H1 (cell line): ENCODE results near the gene APOBR. TPM values are rescaled to one million over a fixed set of nuclear protein-coding genes. Genes with fewer than 3 reads are reported as not detected.

Experiments used
- CTCF ChIA-PET: fragments of 300-600 bp; sonication (Branson Sonifier 250); formaldehyde crosslinking; loops from one replicate; lab custom pipeline; 2021; ENCODE audit not compliant: partially characterized antibody; lab: Charles Lee
- POLR2A ChIA-PET: fragments of 300-600 bp; sonication (Branson Sonifier 250); formaldehyde crosslinking; loops from one replicate; lab custom pipeline; 2021; ENCODE audit warnings: inconsistent platforms; ENCODE audit not compliant: partially characterized antibody; lab: Charles Lee
- DNase-seq, 2 experiments: peaks; one replicate each; pipeline versions ENCODE4 v3.0.0 to v3.0.0-alpha.2; 2010 to 2022; ENCODE audit warnings: low spot score in 2 of 2, low read depth in 1 of 2, mixed read lengths in 1 of 2
- FAIRE-seq: peaks from 2 replicates; lab custom pipeline; 2011; peaks lifted over from hg19 to GRCh38; lab: Jason Lieb, UNC
- H2AFZ ChIP-seq: 2 replicates; pipeline ENCODE4 v1.8.1; 2012; ENCODE audit warnings: low read length, inconsistent platforms
- H2AK5ac ChIP-seq: 2 replicates; pipeline ENCODE4 v1.6.1; 2013; ENCODE audit warnings: low read depth, low read length
- H2BK120ac ChIP-seq: replicated peaks from 2 replicates; pipeline ENCODE3; 2013; ENCODE audit warnings: low read depth, low read length, inconsistent platforms
- H2BK12ac ChIP-seq: 2 replicates; pipeline ENCODE4 v1.6.1; 2013; ENCODE audit warnings: low read depth, low read length
- H2BK15ac ChIP-seq: 2 replicates; pipeline ENCODE4 v1.6.1; 2013; ENCODE audit warnings: low read length
- H2BK20ac ChIP-seq: 2 replicates; pipeline ENCODE4 v1.6.1; 2013; ENCODE audit warnings: low read length
- H2BK5ac ChIP-seq: 2 replicates; pipeline ENCODE4 v1.6.1; 2013; ENCODE audit warnings: low read depth, low read length
- H3K14ac ChIP-seq: 2 replicates; pipeline ENCODE4 v1.6.1; 2013; ENCODE audit warnings: inconsistent platforms; ENCODE audit not compliant: insufficient read length
- H3K18ac ChIP-seq: 2 replicates; pipeline ENCODE4 v1.6.1; 2013; ENCODE audit warnings: low read length; ENCODE audit errors: extremely low read depth
- H3K23ac ChIP-seq: 2 replicates; pipeline ENCODE4 v1.6.1; 2013; ENCODE audit warnings: inconsistent platforms; ENCODE audit not compliant: insufficient read length
- H3K23me2 ChIP-seq: 2 replicates; pipeline ENCODE4 v1.6.1; 2013; ENCODE audit warnings: low read depth, low read length
- H3K27ac ChIP-seq: 2 replicates; pipeline ENCODE4 v1.6.1; 2011; ENCODE audit warnings: low read depth, low read length, inconsistent platforms
- H3K27me3 ChIP-seq, 4 experiments: replicated peaks in 1 of 4; 1 replicate in 1 of 4; 2 replicates in 3 of 4; pipeline versions ENCODE4 v1.6.1 to v1.8.1; 2011 to 2013; ENCODE audit warnings: low read length in 3 of 4, mild to moderate bottlenecking in 3 of 4, inconsistent platforms in 2 of 4, mixed read lengths in 2 of 4, moderate library complexity in 1 of 4; ENCODE audit not compliant: control insufficient read depth in 3 of 4, insufficient read depth in 3 of 4; ENCODE audit errors: extremely low read depth in 1 of 4
- H3K36me3 ChIP-seq, 4 experiments: 2 replicates each; pipeline versions ENCODE4 v1.6.1 to v1.8.1; 2011 to 2013; ENCODE audit warnings: mild to moderate bottlenecking in 4 of 4, low read length in 3 of 4, moderate library complexity in 2 of 4, control low read depth in 1 of 4, inconsistent platforms in 1 of 4; ENCODE audit not compliant: insufficient read depth in 4 of 4, control insufficient read depth in 2 of 4
- H3K4ac ChIP-seq: replicated peaks from 2 replicates; pipeline ENCODE3; 2013; ENCODE audit warnings: low read length, low read depth, mixed read lengths, inconsistent platforms; ENCODE audit not compliant: insufficient read length
- H3K4me1 ChIP-seq, 4 experiments: replicated peaks in 1 of 4; 1 replicate in 1 of 4; 2 replicates in 3 of 4; pipeline versions ENCODE4 v1.6.1 to v1.8.1; 2011 to 2013; ENCODE audit warnings: low read length in 3 of 4, inconsistent platforms in 2 of 4, mixed read lengths in 1 of 4; ENCODE audit not compliant: insufficient read depth in 4 of 4, control insufficient read depth in 3 of 4
- H3K4me2 ChIP-seq, 2 experiments: 2 replicates each; pipeline versions ENCODE4 v1.6.1 to v1.8.1; 2011 to 2013; ENCODE audit warnings: low read depth in 2 of 2, low read length in 2 of 2, control low read depth in 1 of 2, inconsistent platforms in 1 of 2, mild to moderate bottlenecking in 1 of 2; ENCODE audit not compliant: insufficient read depth in 1 of 2
- H3K4me3 ChIP-seq, 4 experiments: fragments of 200-600, 300-600 bp in 1 of 4; sonication (generic), shearing (Covaris generic), sonication (Bioruptor Twin) in 1 of 4; 2 replicates each; pipeline versions ENCODE4 v1.5.1 to v1.8.1; 2011 to 2016; ENCODE audit warnings: low read length in 4 of 4, low read depth in 3 of 4, control low read depth in 2 of 4, inconsistent platforms in 2 of 4, mild to moderate bottlenecking in 2 of 4, mixed read lengths in 1 of 4, moderate library complexity in 1 of 4; ENCODE audit not compliant: insufficient read depth in 2 of 4; ENCODE audit errors: extremely low read depth in 1 of 4
- H3K56ac ChIP-seq: replicated peaks from 2 replicates; pipeline ENCODE3; 2013; ENCODE audit warnings: low read depth, mild to moderate bottlenecking, mixed read lengths, low read length, inconsistent platforms; ENCODE audit not compliant: insufficient read length
- H3K79me1 ChIP-seq: 2 replicates; pipeline ENCODE4 v1.6.1; 2013; ENCODE audit warnings: low read depth, low read length, control low read depth
- H3K79me2 ChIP-seq, 2 experiments: 2 replicates each; pipeline versions ENCODE4 v1.6.1 to v1.8.1; 2012 to 2013; ENCODE audit warnings: low read length in 2 of 2, mild to moderate bottlenecking in 2 of 2, inconsistent platforms in 1 of 2; ENCODE audit not compliant: insufficient read depth in 2 of 2, control insufficient read depth in 1 of 2
- H3K9ac ChIP-seq, 4 experiments: replicated peaks in 1 of 4; 1 replicate in 1 of 4; 2 replicates in 3 of 4; pipeline versions ENCODE4 v1.6.1 to v1.8.1; 2011 to 2013; ENCODE audit warnings: low read depth in 3 of 4, low read length in 3 of 4, control low read depth in 2 of 4, mild to moderate bottlenecking in 2 of 4, moderate library complexity in 2 of 4, inconsistent platforms in 1 of 4; ENCODE audit errors: extremely low read depth in 1 of 4
- H3K9me3 ChIP-seq, 2 experiments: 2 replicates each; pipeline versions ENCODE4 v1.6.1 to v1.8.1; 2012 to 2013; ENCODE audit warnings: mild to moderate bottlenecking in 2 of 2, moderate library complexity in 2 of 2, control low read depth in 1 of 2, inconsistent platforms in 1 of 2, low read depth in 1 of 2, low read length in 1 of 2, mixed read lengths in 1 of 2; ENCODE audit not compliant: insufficient read depth in 2 of 2
- H4K20me1 ChIP-seq, 2 experiments: replicated peaks in 1 of 2; 2 replicates each; pipeline versions ENCODE3 to v1.8.1; 2011 to 2013; ENCODE audit warnings: inconsistent platforms in 2 of 2, low read length in 2 of 2, mild to moderate bottlenecking in 1 of 2; ENCODE audit not compliant: insufficient read depth in 2 of 2, control insufficient read depth in 1 of 2
- H4K5ac ChIP-seq: 2 replicates; pipeline ENCODE4 v1.6.1; 2013; ENCODE audit warnings: low read length, low read depth, mixed read lengths, inconsistent platforms; ENCODE audit not compliant: insufficient read length
- H4K8ac ChIP-seq: 2 replicates; pipeline ENCODE4 v1.8.0; 2013; ENCODE audit warnings: mild to moderate bottlenecking, moderate library complexity, low read length, inconsistent platforms; ENCODE audit not compliant: insufficient read depth; ENCODE audit errors: extremely low read depth
- H4K91ac ChIP-seq: replicated peaks from 2 replicates; pipeline ENCODE3; 2013; ENCODE audit warnings: low read length, mixed read lengths, inconsistent platforms; ENCODE audit not compliant: insufficient read length
- BACH1 ChIP-seq: IDR thresholded peaks from 2 replicates; pipeline ENCODE4 v1.6.1; 2012; ENCODE audit warnings: low read length, improper control_type of control experiment
- CBX5 ChIP-seq: fragments of 300-800, 300-1000 bp; sonication (generic); IDR thresholded peaks from 2 replicates; pipeline ENCODE4 v1.7.1; 2016; ENCODE audit warnings: antibody characterized with exemption, low read length, low read depth
- CTBP2 ChIP-seq: IDR thresholded peaks from 2 replicates; pipeline ENCODE4 v1.7.0; 2011; ENCODE audit warnings: borderline replicate concordance, mild to moderate bottlenecking, moderate library complexity, mixed read lengths, low read length; ENCODE audit not compliant: insufficient read depth, insufficient read length
- MAFK ChIP-seq: IDR thresholded peaks from 2 replicates; pipeline ENCODE4 v1.6.1; 2012; ENCODE audit warnings: low read depth, mild to moderate bottlenecking, improper control_type of control experiment, low read length
- POLR2A ChIP-seq, 2 experiments: IDR thresholded peaks; 1 replicate in 1 of 2; 2 replicates in 1 of 2; pipeline ENCODE4 v1.6.1; 2011; ENCODE audit warnings: low read depth in 2 of 2, low read length in 2 of 2, mild to moderate bottlenecking in 2 of 2; ENCODE audit errors: control extremely low read depth in 1 of 2
- POLR2AphosphoS5 ChIP-seq: IDR thresholded peaks from 2 replicates; pipeline ENCODE4 v1.6.1; 2011; ENCODE audit warnings: low read depth, low read length
- SIRT6 ChIP-seq: IDR thresholded peaks from one replicate; pipeline ENCODE4 v1.7.1; 2012; ENCODE audit warnings: low read length, inconsistent platforms
- SP1 ChIP-seq: IDR thresholded peaks from 2 replicates; pipeline ENCODE4 v1.6.1; 2011; ENCODE audit warnings: low read depth, low read length
- SRF ChIP-seq: IDR thresholded peaks from 2 replicates; pipeline ENCODE4 v1.6.1; 2011; ENCODE audit warnings: mild to moderate bottlenecking, low read depth, low read length, moderate library complexity
- TAF7 ChIP-seq: optimal IDR thresholded peaks from 2 replicates; pipeline ENCODE3; 2011; ENCODE audit warnings: low read depth, mild to moderate bottlenecking, inconsistent platforms, low read length, moderate library complexity, borderline replicate concordance
- WGBS, 2 experiments: shearing (Covaris generic) in 1 of 2; methylation state at CpG; one replicate each; pipeline versions ENCODE4 v1.1.6 to v1.1.7; 2013 to 2015; ENCODE audit warnings: low lambda C conversion rate in 2 of 2, mixed read lengths in 2 of 2, inconsistent platforms in 1 of 2, low coverage in 1 of 2, missing lambda C conversion rate in 1 of 2; ENCODE audit not compliant: insufficient replicate concordance in 2 of 2, insufficient coverage in 1 of 2, insufficient read length in 1 of 2; ENCODE audit errors: extremely low coverage in 1 of 2, missing lambda C conversion rate in 1 of 2; 5-methylcytosine and 5-hydroxymethylcytosine counted together
- polyA plus RNA-seq, 7 experiments: library from polyadenylated mRNA; depleted of rRNA in 3 of 7; stranded (reverse) in 5 of 7; unstranded in 2 of 7; fragments of >200 nt in 5 of 7; fragments of 200-250 nt in 2 of 7; gene quantifications; 1 replicate in 5 of 7; 2 replicates in 1 of 7; 4 replicates in 1 of 7; pipeline versions ENCODE4 v1.2.1 to v1.2.3, GENCODE V29; 2011 to 2013; ENCODE audit warnings: missing spikeins in 2 of 7, mixed read lengths in 2 of 7
- total RNA-seq: library from RNA; stranded (reverse); fragmentation: NEBNext Ultra II Directional; extraction: Animal tissue kit (Norgen Biotek cat#: 25700); gene quantifications from 2 replicates; pipeline ENCODE4 v1.2.1, GENCODE V29; 2021
- TF ChIP-seq, protein P1 (sequence below): IDR thresholded peaks from 2 replicates; pipeline ENCODE4 v1.6.1; 2011; ENCODE audit warnings: low read length, improper control_type of control experiment

The APOBR gene
- total and polyA plus RNA-seq, 2 of the 8 experiments (the other 6 are each of a cell fraction or from before 2014, with no cell fraction given) = not detected

DNA sequence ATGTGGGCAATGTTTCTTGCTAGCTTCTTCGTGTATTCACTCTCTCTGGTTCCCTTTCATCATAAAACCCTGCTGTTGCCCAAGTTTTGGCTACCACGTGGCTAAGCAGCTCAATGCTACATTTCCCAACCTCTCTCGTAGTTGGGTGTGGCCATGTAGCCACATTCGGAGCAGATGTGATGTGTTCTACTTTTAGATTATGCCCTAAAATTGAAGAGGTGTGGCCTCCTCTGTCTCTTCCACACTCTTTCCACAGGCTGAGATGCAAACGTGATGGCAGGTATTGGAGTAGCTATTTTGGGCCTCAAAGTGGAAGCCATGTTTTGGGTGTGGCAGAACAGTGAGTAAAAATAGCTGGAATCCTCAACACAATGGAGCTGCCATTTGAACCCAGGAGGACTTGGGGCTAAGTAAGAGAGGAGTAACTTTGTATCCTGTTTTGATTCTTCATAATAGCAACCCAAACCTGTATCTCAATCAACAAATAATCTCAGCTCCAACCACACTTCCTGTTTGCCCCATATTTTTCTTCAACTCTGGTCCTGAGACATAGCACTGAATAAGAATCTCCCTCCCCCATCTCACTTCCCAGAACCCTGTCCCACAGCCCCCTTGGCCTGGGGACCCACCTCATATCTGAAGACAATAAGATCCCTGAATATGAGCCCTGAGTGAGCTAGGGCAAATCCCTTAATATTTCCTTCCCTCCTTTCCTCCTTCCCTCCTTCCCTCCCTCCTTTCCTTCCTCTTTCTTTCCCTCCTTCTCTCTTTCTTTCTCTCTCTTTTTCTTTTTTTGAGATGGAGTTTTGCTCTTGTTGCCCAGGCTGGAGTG is 40.3 kb downstream of the APOBR start:
- H3K4ac ChIP-seq = no peak overlapping the region
- H4K20me1 ChIP-seq = no peaks in the 10 kb centered on the region
- H3K23ac ChIP-seq = no peak overlapping the region
- H3K4me3 ChIP-seq = no peak overlapping the region
- no peaks in the 10 kb centered on the region for H3K23me2 ChIP-seq
- 77% methylated on average over 5 of the region's 5 CpGs; no CpG with 5 or more reads in 1 of the 2 experiments for WGBS, 2 experiments
- FAIRE-seq = no peak
- H2BK120ac ChIP-seq = no peak overlapping the region
- ChIA-PET POLR2A (no interaction called here), CTCF (interaction anchor here (1.0 to 1.7 kb wide), 2 partner anchors 15 to 60 kb away, joined by 3 to 4 read pairs; no protein-coding TSS in a partner anchor)
- peaks cover 0 to 4% (median 1%) of the 10 kb centered on the region in 4 experiments; a peak in 2 of 7 replicates for H3K4me1 ChIP-seq
- H3K9ac ChIP-seq = no peak overlapping the region
- no peak overlapping the region for H2BK5ac ChIP-seq
- no peak overlapping the region for H3K18ac ChIP-seq
- no peak overlapping the region for H4K91ac ChIP-seq
- H3K9me3 ChIP-seq = no peaks in the 10 kb centered on the region
- no peaks in the 10 kb centered on the region for H3K27me3 ChIP-seq
- H2BK12ac ChIP-seq = no peak overlapping the region
- no peaks in the 10 kb centered on the region for H3K79me1 ChIP-seq
- no peak overlapping the region for H4K8ac ChIP-seq
- no peak overlapping the region for H2BK15ac ChIP-seq
- H3K56ac ChIP-seq = no peak overlapping the region
- H2BK20ac ChIP-seq = no peak overlapping the region
- H3K36me3 ChIP-seq = no peaks in the 10 kb centered on the region
- H3K4me2 ChIP-seq = no peak overlapping the region
- H3K14ac ChIP-seq = no peak overlapping the region
- no peak for DNase-seq
- H2AFZ ChIP-seq = no peak overlapping the region
- no peak overlapping the region for H4K5ac ChIP-seq
- no peaks in the 10 kb centered on the region for H3K79me2 ChIP-seq
- H3K27ac ChIP-seq = no peak overlapping the region
- H2AK5ac ChIP-seq = no peak overlapping the region
- TF ChIP-seq TAF7 (no peak), BACH1 (no peak), CTBP2 (no peak), CBX5 (no peak), MAFK (no peak), SP1 (no peak), POLR2AphosphoS5 (no peak), POLR2A (IDR thresholded peaks at IDR 0.05; ENCODE audit: control extremely low read depth in 1 of 2, low read depth in 2 of 2, low read length in 2 of 2) (no peak), SRF (no peak), SIRT6 (no peak)
- TF ChIP-seq, protein P1, sequence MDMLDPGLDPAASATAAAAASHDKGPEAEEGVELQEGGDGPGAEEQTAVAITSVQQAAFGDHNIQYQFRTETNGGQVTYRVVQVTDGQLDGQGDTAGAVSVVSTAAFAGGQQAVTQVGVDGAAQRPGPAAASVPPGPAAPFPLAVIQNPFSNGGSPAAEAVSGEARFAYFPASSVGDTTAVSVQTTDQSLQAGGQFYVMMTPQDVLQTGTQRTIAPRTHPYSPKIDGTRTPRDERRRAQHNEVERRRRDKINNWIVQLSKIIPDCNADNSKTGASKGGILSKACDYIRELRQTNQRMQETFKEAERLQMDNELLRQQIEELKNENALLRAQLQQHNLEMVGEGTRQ = no peak
